Measurements from ENCODE around the gene DNAH17.

DNA sequence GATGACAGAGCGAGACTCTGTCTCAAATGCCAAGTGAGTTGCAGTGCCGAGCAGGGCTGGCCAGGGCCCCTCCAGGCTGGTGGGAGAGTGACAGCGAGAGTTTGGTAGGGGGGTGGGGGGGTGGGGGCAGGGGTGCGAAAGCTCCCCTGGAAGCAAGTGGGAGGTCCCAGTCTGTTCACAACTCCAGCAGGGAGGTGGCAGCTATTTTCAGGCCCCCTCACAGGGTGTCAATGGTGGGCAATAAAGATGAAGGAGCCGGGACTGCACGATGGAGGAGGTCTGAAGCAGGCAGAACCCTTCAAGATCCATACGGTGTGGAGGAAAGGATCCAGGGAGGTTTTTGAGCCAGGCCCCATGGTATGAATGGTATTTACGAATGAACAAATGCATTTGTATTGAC lies 115.0 kb downstream of the DNAH17 start:
- TF ChIP-seq EZH2 (optimal IDR thresholded peaks at IDR 0.05; ENCODE audit: low read depth, low read length) = no peak
- TF ChIP-seq, protein P1, sequence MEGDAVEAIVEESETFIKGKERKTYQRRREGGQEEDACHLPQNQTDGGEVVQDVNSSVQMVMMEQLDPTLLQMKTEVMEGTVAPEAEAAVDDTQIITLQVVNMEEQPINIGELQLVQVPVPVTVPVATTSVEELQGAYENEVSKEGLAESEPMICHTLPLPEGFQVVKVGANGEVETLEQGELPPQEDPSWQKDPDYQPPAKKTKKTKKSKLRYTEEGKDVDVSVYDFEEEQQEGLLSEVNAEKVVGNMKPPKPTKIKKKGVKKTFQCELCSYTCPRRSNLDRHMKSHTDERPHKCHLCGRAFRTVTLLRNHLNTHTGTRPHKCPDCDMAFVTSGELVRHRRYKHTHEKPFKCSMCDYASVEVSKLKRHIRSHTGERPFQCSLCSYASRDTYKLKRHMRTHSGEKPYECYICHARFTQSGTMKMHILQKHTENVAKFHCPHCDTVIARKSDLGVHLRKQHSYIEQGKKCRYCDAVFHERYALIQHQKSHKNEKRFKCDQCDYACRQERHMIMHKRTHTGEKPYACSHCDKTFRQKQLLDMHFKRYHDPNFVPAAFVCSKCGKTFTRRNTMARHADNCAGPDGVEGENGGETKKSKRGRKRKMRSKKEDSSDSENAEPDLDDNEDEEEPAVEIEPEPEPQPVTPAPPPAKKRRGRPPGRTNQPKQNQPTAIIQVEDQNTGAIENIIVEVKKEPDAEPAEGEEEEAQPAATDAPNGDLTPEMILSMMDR (IDR thresholded peaks at IDR 0.05; ENCODE audit: low read length) = no peak
- no peak for TF ChIP-seq EZH2phosphoT487 (IDR thresholded peaks at IDR 0.05; ENCODE audit: low read length)

All from MM.1S (cell line).